Panc1 (cell line): Measurements from ENCODE around the gene USP16. TPM values are rescaled to one million over a fixed set of nuclear protein-coding genes. Genes with fewer than 3 reads are reported as not detected.
"Not testable (repeated sequence)": the region's sequence is repeated elsewhere in the genome, so short reads cannot be mapped to it uniquely, and the experiment has no call there.

Experiments
- ATAC-seq: fragments of 200-7000 bp; cut with Tn5 transposase; 2 replicates; pipeline ENCODE4 v1.9.1; 2020; ENCODE audit warnings: mild to moderate bottlenecking, moderate library complexity
- BruUV-seq: library from RNA; stranded (reverse); fragments of 400-500 nt; replicated peaks from 2 replicates; lab custom pipeline; 2021; lab: Mats Ljungman, UMichigan
- CTCF ChIA-PET: fragments of 300-600 bp; sonication (Branson Sonifier 250); formaldehyde crosslinking; loops from one replicate; lab custom pipeline; 2022; ENCODE audit warnings: antibody characterized with exemption; lab: Charles Lee
- POLR2A ChIA-PET: fragments of 300-600 bp; sonication (Branson Sonifier 250); formaldehyde crosslinking; loops from one replicate; lab custom pipeline; 2022; ENCODE audit warnings: antibody characterized with exemption; lab: Charles Lee
- DNase-seq: peaks from one replicate; pipeline ENCODE4 v3.0.0-alpha.2; 2010; ENCODE audit warnings: low read depth, low spot score
- H3K27ac ChIP-seq: 2 replicates; pipeline ENCODE4 v1.5.1; 2011; ENCODE audit warnings: mild to moderate bottlenecking, low read length, inconsistent platforms
- H3K27me3 ChIP-seq: fragments of 200-500 bp; sonication (Bioruptor generic); 2 replicates; pipeline ENCODE4 v1.6.0; 2014; ENCODE audit warnings: low read length, inconsistent platforms; ENCODE audit not compliant: control insufficient read depth, insufficient read depth
- H3K36me3 ChIP-seq: fragments of 200-500 bp; sonication (Bioruptor generic); 2 replicates; pipeline ENCODE4 v1.5.1; 2014; ENCODE audit warnings: inconsistent platforms, mild to moderate bottlenecking, low read length, moderate library complexity; ENCODE audit not compliant: control insufficient read depth, insufficient read depth
- H3K4me1 ChIP-seq: 2 replicates; pipeline ENCODE4 v1.5.1; 2011; ENCODE audit warnings: inconsistent platforms, mild to moderate bottlenecking, low read length, moderate library complexity; ENCODE audit not compliant: control insufficient read depth, insufficient read depth
- H3K4me3 ChIP-seq, 2 experiments: 2 replicates each; pipeline ENCODE4 v1.5.1; 2011 to 2012; ENCODE audit warnings: low read depth in 2 of 2, low read length in 2 of 2, mild to moderate bottlenecking in 2 of 2, inconsistent platforms in 1 of 2, moderate library complexity in 1 of 2
- H3K9me3 ChIP-seq: fragments of 200-500 bp; sonication (Bioruptor generic); 2 replicates; pipeline ENCODE4 v1.5.1; 2014; ENCODE audit warnings: low read depth, mild to moderate bottlenecking, inconsistent platforms, low read length, moderate library complexity; ENCODE audit not compliant: control insufficient read depth, insufficient read depth
- CTCF ChIP-seq: fragments of 450-650 bp; IDR thresholded peaks from 2 replicates; pipeline ENCODE4 v1.5.1; 2017; ENCODE audit warnings: mild to moderate bottlenecking
- POLR2AphosphoS5 ChIP-seq: IDR thresholded peaks from 2 replicates; pipeline ENCODE4 v1.6.1; 2012; ENCODE audit warnings: mild to moderate bottlenecking, low read depth, low read length, moderate library complexity
- REST ChIP-seq, 2 experiments: IDR thresholded peaks; 2 replicates each; pipeline ENCODE4 v1.6.1; 2011 to 2012; ENCODE audit warnings: low read depth in 2 of 2, control low read depth in 1 of 2, low read length in 1 of 2, mild to moderate bottlenecking in 1 of 2, moderate library complexity in 1 of 2; ENCODE audit not compliant: insufficient read depth in 1 of 2
- SIN3A ChIP-seq: IDR thresholded peaks from 2 replicates; pipeline ENCODE4 v1.6.1; 2012; ENCODE audit warnings: low read depth, mild to moderate bottlenecking, low read length, moderate library complexity, borderline replicate concordance; ENCODE audit not compliant: insufficient read depth
- TCF7L2 ChIP-seq: IDR thresholded peaks from 2 replicates; pipeline ENCODE4 v1.6.1; 2011; ENCODE audit warnings: mild to moderate bottlenecking, low read depth, low read length, inconsistent platforms
- in situ Hi-C: cut with HindIII; loops from 2 replicates; pipeline ENCODE4 v1.10.0; 2016; ENCODE audit warnings: low sequenced_read_pairs, low pct_unique_long_range_greater_than_20kb
- intact Hi-C: fragments of 100-400 bp; cut with micrococcal nuclease; formaldehyde crosslinking; loops from one replicate; pipeline ENCODE4 v1.10.0; 2022; ENCODE audit not compliant: unreplicated experiment
- total RNA-seq: library from RNA; stranded (reverse); gene quantifications from one replicate; pipeline ENCODE4 v1.2.1, GENCODE V29; 2021; ENCODE audit not compliant: unreplicated experiment

The USP16 gene
- total RNA-seq, 1 experiment from 2014 or later, result 26.6 TPM

DNA sequence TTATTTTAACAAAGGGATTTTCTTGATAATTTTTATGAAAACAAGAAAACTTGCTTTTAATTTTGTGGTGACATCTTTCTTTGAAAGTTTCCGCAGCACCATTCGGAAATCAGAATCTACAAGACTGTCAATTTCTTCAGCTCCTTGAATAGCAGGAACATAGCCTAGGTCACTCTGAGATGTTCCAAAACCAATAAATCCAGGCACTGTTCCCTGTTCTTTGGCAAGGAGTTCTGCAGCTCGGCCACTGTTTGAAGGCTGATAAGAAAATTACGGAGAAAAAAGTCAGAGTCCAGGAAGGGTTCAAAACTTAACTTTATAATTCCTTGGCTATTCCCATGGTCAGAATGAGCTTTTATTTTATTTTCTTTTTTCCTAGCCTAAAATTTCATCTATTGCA is 37.8 kb upstream of the USP16 start:
- no peaks in the 10 kb centered on the region; the same call in 1 of the 2 replicates for H3K4me1 ChIP-seq
- H3K36me3 ChIP-seq, result peaks cover 10% of the 10 kb centered on the region; the same call in 1 of the 2 replicates
- intact Hi-C loops (no loop called here), in situ Hi-C loops (no loop called here)
- no peak overlapping the region for H3K27ac ChIP-seq
- no peaks in the 10 kb centered on the region for H3K9me3 ChIP-seq
- TF ChIP-seq SIN3A (no peak), CTCF (no peak), POLR2AphosphoS5 (no peak), REST (IDR thresholded peaks at IDR 0.05; ENCODE audit: insufficient read depth in 1 of 2, low read depth in 2 of 2, low read length in 1 of 2) (no peak), TCF7L2 (no peak)
- CTCF ChIA-PET, result no interaction called here
- ATAC-seq (no peak), DNase-seq (no peak)
- H3K4me3 ChIP-seq, result no peak overlapping the region
- no TSS peak for BruUV-seq
- POLR2A ChIA-PET, result no interaction called here
- no peaks in the 10 kb centered on the region for H3K27me3 ChIP-seq

- intact Hi-C loops, CTCF ChIA-PET, H3K27ac ChIP-seq, H3K9me3 ChIP-seq, in situ Hi-C loops, H3K4me3 ChIP-seq, H3K27me3 ChIP-seq, BruUV-seq, POLR2A ChIA-PET, DNase-seq, ATAC-seq, H3K4me1 ChIP-seq: not testable (repeated sequence)
- peaks cover 14% of the 10 kb centered on the region for H3K36me3 ChIP-seq
Observed at GRCh38 chr21:28988146-28988545, 36.3 kb upstream of the USP16 start.

- no peaks in the 10 kb centered on the region for H3K9me3 ChIP-seq
- H3K27me3 ChIP-seq, result no peaks in the 10 kb centered on the region
- ATAC-seq (peak; percentile 25), DNase-seq (no peak)
- peak overlapping the region; percentile 93 to 97 for H3K4me3 ChIP-seq
- H3K27ac ChIP-seq, result peak overlapping the region; percentile 82
- in situ Hi-C loops (no loop called here), intact Hi-C loops (no loop called here)
- H3K36me3 ChIP-seq, result peaks cover 4% of the 10 kb centered on the region; the same call in 1 of the 2 replicates
- BruUV-seq, result no TSS peak
- TF ChIP-seq POLR2AphosphoS5, result no peak
- TF ChIP-seq TCF7L2, result no peak
- TF ChIP-seq SIN3A, result no peak
- TF ChIP-seq CTCF, result no peak
- TF ChIP-seq REST (IDR thresholded peaks at IDR 0.05; ENCODE audit: insufficient read depth in 1 of 2, low read depth in 2 of 2, low read length in 1 of 2), result no peak
- peaks cover 5% of the 10 kb centered on the region; the same call in 1 of the 2 replicates for H3K4me1 ChIP-seq
- CTCF ChIA-PET, result no interaction called here
- POLR2A ChIA-PET, result interaction anchor here (0.8 kb wide), 1 partner anchor 11 kb away, joined by 24 read pairs; no protein-coding TSS in a partner anchor
Observed at GRCh38 chr21:28991861-28992525, 32.5 kb upstream of the USP16 start.
